ENCODE measurements around the gene FAM53B.

The FAM53B gene

GRCh38 chr10:124573726-124574455, 170.3 kb downstream of the FAM53B start:
- DNase-seq: no peak

DNA sequence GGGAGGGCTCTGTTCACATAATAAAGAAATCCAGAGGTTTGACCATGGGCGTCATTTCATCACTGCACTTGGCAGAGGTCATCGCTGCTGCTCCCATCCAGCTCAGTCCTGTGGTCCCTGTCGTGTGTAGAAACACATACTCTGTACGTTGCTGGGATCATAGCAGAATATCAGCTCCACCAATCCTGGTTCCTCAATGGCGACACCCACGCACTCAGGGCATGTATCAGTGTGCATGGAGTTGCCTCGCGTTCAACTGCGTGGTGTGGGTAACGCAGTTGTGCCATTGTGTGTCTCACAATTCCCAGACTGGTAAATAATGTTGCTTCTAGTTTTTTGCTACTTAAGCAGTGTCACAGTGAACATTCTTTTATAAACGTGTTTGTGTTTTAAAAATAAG, 171.4 kb downstream of the FAM53B start:
- DNase-seq: no peak

- DNase-seq: no peak
Measured at GRCh38 chr10:124570646-124571045, 173.5 kb downstream of the FAM53B start.

- no peak for DNase-seq
Measured at GRCh38 chr10:124569623-124570470, 174.3 kb downstream of the FAM53B start.

Data from DMS153 (cell line).